NT2/D1 (cell line): ENCODE results near the gene AHSG.
"Not testable (repeated sequence)": the region's sequence is repeated elsewhere in the genome, so short reads cannot be mapped to it uniquely, and the experiment has no call there.

Source experiments
- DNase-seq: peaks from one replicate; pipeline ENCODE4 v3.0.0-alpha.2; 2011; ENCODE audit warnings: low read depth, low spot score
- H3K27me3 ChIP-seq: 2 replicates; pipeline ENCODE4 v1.6.0; 2011; ENCODE audit warnings: mild to moderate bottlenecking; ENCODE audit not compliant: insufficient read length, insufficient read depth
- H3K36me3 ChIP-seq: 2 replicates; pipeline ENCODE4 v1.6.1; 2011; ENCODE audit warnings: mild to moderate bottlenecking, low read length, mixed read lengths; ENCODE audit not compliant: insufficient read depth, insufficient read length
- H3K4me1 ChIP-seq: 2 replicates; pipeline ENCODE4 v1.5.1; 2011; ENCODE audit not compliant: insufficient read depth, insufficient read length
- H3K4me3 ChIP-seq: 2 replicates; pipeline ENCODE4 v1.5.1; 2011; ENCODE audit warnings: low read depth; ENCODE audit not compliant: insufficient read length
- H3K9ac ChIP-seq: 2 replicates; pipeline ENCODE4 v1.6.0; 2011; ENCODE audit warnings: low read depth; ENCODE audit not compliant: insufficient read length
- H3K9me3 ChIP-seq: 2 replicates; pipeline ENCODE4 v1.5.1; 2011; ENCODE audit warnings: mild to moderate bottlenecking, low read length; ENCODE audit not compliant: insufficient read depth
- SUZ12 ChIP-seq: IDR thresholded peaks from 2 replicates; pipeline ENCODE4 v1.6.1; 2011; ENCODE audit not compliant: insufficient read length, insufficient read depth; ENCODE audit errors: extremely low read depth
- YY1 ChIP-seq: IDR thresholded peaks from 2 replicates; pipeline ENCODE4 v1.6.1; 2011; ENCODE audit not compliant: insufficient read length, insufficient read depth
- ZNF274 ChIP-seq: IDR thresholded peaks from 2 replicates; pipeline ENCODE4 v1.6.1; 2011; ENCODE audit warnings: mild to moderate bottlenecking, low read depth, low read length

AHSG gene

DNA sequence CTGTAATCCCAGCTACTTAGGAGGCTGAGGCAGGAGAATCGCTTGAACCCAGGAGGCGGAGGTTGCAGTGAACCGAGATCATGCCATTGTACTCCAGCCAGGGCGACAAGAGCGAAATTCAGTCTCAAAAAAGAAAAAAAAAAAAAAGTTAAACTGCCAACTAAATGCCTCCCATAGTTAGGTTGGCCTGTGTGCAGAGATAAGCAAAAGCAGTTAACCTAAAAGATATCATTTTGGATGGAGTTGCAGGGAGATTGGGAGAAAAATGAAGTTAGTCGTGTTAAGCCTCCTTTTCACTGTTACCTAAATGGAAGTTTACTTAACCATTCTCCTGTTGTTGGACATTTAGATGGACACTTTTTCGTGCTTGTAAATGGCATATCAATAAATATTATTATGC is 15.9 kb downstream of the AHSG start:
- Histone ChIP-seq H3K9me3 (no peaks in the 10 kb centered on the region), H3K27me3 (peaks cover 5% of the 10 kb centered on the region), H3K4me3 (no peak overlapping the region), H3K4me1 (no peaks in the 10 kb centered on the region), H3K9ac (no peak overlapping the region), H3K36me3 (no peaks in the 10 kb centered on the region)
- no peak for DNase-seq
- TF ChIP-seq YY1 (no peak), SUZ12 (no peak)

DNA sequence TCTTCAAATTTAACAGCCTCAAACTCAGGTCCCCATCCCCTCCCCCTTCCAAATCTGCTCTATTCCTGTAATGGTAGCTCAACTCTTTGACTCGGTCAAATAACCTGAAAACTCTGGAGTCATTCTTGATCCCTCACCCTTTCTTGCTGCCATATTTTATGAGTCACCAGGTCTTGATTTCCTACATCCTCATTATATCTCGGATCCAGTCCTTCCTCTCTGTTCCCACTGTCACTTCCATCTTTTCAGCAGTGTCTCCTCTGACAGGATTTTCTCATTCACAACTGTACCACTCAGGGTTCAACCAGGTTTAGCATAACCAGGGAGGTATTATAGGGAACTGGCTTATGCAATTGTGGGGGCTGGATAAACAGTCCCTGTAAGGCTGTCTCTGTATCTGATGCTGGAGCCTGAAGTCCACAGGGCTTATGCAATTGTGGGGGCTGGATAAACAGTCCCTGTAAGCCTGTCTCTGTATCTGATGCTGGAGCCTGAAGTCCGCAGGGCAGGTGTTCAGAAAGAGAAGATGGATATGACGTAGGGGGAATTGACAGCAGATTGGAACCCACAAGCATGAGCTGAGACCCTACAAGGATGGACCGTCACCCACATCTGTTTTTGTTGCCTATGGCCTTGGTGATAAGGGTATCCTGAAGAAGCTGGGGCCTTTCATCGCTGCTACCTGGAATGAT is 18.2 kb downstream of the AHSG start:
- Histone ChIP-seq H3K4me1 (no peaks in the 10 kb centered on the region), H3K27me3 (peaks cover 5% of the 10 kb centered on the region), H3K4me3 (no peak overlapping the region), H3K9ac (no peak overlapping the region), H3K36me3 (no peaks in the 10 kb centered on the region), H3K9me3 (no peaks in the 10 kb centered on the region)
- no peak for DNase-seq
- TF ChIP-seq YY1 = no peak
- no peak for TF ChIP-seq ZNF274
- no peak for TF ChIP-seq SUZ12

DNA sequence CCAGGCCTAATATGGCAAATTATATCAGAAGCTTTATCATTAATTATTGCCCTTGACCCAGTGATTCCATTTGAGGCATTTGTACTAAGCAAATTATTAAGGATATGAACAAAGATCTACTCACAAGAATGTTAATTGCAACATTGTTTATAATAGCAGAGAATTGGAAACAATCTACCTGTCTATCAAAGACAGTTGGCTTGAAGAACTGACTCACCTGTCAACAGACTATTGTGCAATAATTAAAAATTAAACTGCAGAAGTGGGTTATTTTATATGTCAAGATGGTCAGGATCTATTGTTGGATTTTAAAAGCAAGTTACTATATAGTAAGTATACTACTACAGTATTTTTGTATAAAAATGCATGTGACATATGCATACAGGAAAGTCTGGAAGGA is 20.6 kb downstream of the AHSG start:
- Histone ChIP-seq H3K9me3 (no peaks in the 10 kb centered on the region), H3K36me3 (no peaks in the 10 kb centered on the region), H3K9ac (no peak overlapping the region), H3K4me1 (no peaks in the 10 kb centered on the region), H3K4me3 (no peak overlapping the region), H3K27me3 (no peaks in the 10 kb centered on the region)
- no peak for DNase-seq
- TF ChIP-seq YY1 (no peak), ZNF274 (no peak), SUZ12 (no peak)

DNA sequence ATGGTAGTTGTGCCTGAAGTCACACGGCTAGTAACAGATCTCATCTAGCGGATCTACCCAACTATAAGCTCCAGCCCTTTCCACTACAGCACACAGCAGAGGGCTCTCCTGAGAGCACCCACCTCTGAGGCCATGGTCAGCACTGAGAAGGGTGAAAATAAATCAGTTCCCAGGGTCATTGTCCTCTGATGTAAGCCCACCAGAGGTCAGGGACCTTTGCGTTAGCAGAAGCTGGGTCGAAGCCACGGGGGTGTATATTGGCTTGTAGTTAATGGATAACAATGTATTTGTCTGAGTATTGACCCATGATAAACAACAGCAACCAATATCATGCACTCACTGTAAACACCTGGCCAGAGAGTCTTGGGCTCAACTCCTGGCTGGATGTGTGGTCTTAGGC is 21.3 kb downstream of the AHSG start:
- not testable (repeated sequence) for H3K36me3 ChIP-seq, H3K9me3 ChIP-seq, H3K4me1 ChIP-seq, DNase-seq, H3K9ac ChIP-seq, H3K27me3 ChIP-seq, H3K4me3 ChIP-seq

DNA sequence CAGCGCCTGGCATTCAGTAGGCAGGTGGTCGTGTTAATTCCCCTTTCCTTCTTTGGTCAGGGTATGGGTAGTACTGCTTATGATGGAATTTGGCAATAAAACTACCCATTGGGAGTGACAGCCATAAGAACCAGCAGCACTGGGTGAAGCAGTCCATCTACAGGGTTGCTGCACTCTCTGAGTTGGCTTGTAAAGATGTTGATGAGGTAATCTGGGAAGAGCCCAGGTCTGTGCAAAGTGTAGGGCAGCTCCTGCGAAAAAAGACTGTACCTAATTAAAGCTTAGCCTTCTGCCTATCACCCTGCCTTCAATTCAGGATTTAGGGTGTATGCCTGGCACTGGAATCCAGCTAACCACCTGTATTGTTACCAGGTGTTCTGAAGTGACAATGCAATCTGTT is 22.7 kb downstream of the AHSG start:
- DNase-seq = no peak
- no peak for TF ChIP-seq SUZ12
- TF ChIP-seq YY1 = no peak
- no peak for TF ChIP-seq ZNF274
- Histone ChIP-seq H3K36me3 (no peaks in the 10 kb centered on the region), H3K9ac (no peak overlapping the region), H3K4me1 (no peaks in the 10 kb centered on the region), H3K4me3 (no peak overlapping the region), H3K27me3 (no peaks in the 10 kb centered on the region), H3K9me3 (peaks cover 10% of the 10 kb centered on the region; the same call in 1 of the 2 replicates)

DNA sequence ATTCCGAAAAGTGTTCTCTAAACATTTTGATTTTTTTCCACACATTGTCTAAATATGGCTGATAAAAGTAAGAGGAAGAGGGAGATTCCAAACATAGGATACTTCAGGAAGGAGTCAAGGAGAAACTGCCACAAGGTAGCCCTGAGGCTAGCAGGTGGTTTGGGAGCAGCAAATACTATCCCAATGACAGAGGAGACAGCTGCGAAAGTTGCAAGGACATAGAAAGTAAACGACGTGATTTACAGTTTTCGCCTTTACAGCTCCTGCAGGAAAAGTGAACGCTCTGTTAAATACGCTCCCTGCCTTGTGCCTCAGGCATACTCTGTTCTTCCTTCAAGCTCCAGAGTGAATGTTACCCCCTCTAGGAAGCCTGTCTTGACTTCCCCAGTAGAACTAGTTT is 23.7 kb downstream of the AHSG start:
- H3K27me3 ChIP-seq = no peaks in the 10 kb centered on the region
- H3K4me3 ChIP-seq = no peak overlapping the region
- no peaks in the 10 kb centered on the region for H3K36me3 ChIP-seq
- H3K9ac ChIP-seq = no peak overlapping the region
- no peaks in the 10 kb centered on the region for H3K4me1 ChIP-seq
- peaks cover 10% of the 10 kb centered on the region; the same call in 1 of the 2 replicates for H3K9me3 ChIP-seq
- DNase-seq = no peak
- TF ChIP-seq YY1 (no peak), ZNF274 (no peak), SUZ12 (no peak)

DNA sequence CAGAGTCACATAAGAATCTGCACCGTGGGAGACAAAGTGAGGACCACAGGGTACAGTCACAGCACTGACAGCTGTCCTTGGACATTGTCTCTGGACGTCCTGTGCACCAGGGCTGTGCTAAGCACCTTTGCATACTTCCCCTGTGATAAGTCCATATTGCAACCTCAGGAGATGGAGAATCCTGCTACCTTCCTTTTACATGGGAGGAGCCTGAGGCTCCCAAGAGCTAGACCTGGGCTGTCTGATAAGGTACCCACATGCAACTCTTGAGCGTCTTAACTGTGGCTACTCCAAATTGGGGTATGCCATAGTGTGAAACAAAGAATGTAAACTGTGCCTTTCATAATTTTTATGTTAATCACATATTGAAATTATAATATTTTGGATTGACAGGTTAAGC is 24.8 kb downstream of the AHSG start:
- TF ChIP-seq SUZ12 (no peak), ZNF274 (no peak), YY1 (no peak)
- Histone ChIP-seq H3K9ac (no peak overlapping the region), H3K9me3 (peaks cover 10% of the 10 kb centered on the region; the same call in 1 of the 2 replicates), H3K4me3 (no peak overlapping the region), H3K4me1 (no peaks in the 10 kb centered on the region), H3K27me3 (no peaks in the 10 kb centered on the region), H3K36me3 (no peaks in the 10 kb centered on the region)
- no peak for DNase-seq

DNA sequence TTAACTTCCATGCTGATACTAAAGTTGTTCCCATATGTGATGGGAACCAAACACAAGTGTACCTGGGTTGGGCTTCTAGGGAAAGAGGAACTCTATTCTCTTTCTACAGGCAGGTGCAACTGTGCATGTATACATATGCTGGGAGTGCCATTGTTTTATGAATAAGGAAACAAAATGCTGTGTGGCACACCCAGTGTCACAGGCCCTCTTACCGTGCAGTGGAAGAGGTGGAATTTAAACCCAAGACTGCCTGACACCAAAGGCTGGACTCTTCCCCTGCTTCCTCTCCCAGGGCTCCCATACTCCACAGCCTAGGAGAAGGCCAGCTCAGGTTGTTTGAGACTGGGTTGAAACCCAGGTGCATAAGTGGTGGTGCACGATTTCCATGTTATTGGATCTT is 25.4 kb downstream of the AHSG start:
- no peak for TF ChIP-seq ZNF274
- TF ChIP-seq YY1 = no peak
- no peak for TF ChIP-seq SUZ12
- Histone ChIP-seq H3K4me1 (no peaks in the 10 kb centered on the region), H3K27me3 (no peaks in the 10 kb centered on the region), H3K9me3 (peaks cover 10% of the 10 kb centered on the region; the same call in 1 of the 2 replicates), H3K9ac (no peak overlapping the region), H3K36me3 (no peaks in the 10 kb centered on the region), H3K4me3 (no peak overlapping the region)
- DNase-seq = no peak
